Activated CD4-positive, alpha-beta memory T cell treated with anti-CD3 and anti-CD28 coated beads for 36 hours (primary cell): ENCODE results near the gene WNT3. TPM values are rescaled to one million over a fixed set of nuclear protein-coding genes. Genes with fewer than 3 reads are reported as not detected.
"Not testable (repeated sequence)": the region's sequence is repeated elsewhere in the genome, so short reads cannot be mapped to it uniquely, and the experiment has no call there.

Experiments used
- CTCF ChIA-PET: fragments of 350-600 bp; sonication (Branson Sonifier 250); formaldehyde crosslinking; loops from one replicate; lab custom pipeline; 2021; ENCODE audit warnings: antibody characterized with exemption, inconsistent platforms; lab: Charles Lee
- POLR2A ChIA-PET: fragments of 350-600 bp; sonication (Branson Sonifier 250); formaldehyde crosslinking; loops from one replicate; lab custom pipeline; 2021; ENCODE audit warnings: antibody characterized with exemption; lab: Charles Lee
- DNase-seq: peaks from one replicate; pipeline ENCODE4 v3.0.0-alpha.2; 2020
- H3K27ac Mint-ChIP-seq: one replicate; pipeline ENCODE4 v1.8.0; 2021; ENCODE audit warnings: mixed read lengths
- H3K27me3 Mint-ChIP-seq: one replicate; pipeline ENCODE4 v1.8.0; 2021; ENCODE audit warnings: mixed read lengths
- H3K36me3 Mint-ChIP-seq: one replicate; pipeline ENCODE4 v1.8.0; 2021; ENCODE audit warnings: mixed read lengths
- H3K4me1 Mint-ChIP-seq: one replicate; pipeline ENCODE4 v1.8.0; 2021; ENCODE audit warnings: low read depth, mixed read lengths
- H3K4me3 Mint-ChIP-seq: one replicate; pipeline ENCODE4 v1.8.0; 2021; ENCODE audit warnings: mild to moderate bottlenecking, mixed read lengths
- H3K9me3 Mint-ChIP-seq: one replicate; pipeline ENCODE4 v1.8.0; 2021; ENCODE audit warnings: mixed read lengths
- intact Hi-C: fragments of 100-400 bp; cut with micrococcal nuclease; formaldehyde crosslinking; loops from one replicate; pipeline ENCODE4 v1.15.1; 2023
- total RNA-seq, 2 experiments: library from RNA; stranded (reverse); gene quantifications; one replicate each; pipeline ENCODE4 v1.2.3, GENCODE V29; 2021

WNT3 gene
- total RNA-seq, 2 experiments from 2014 or later = 0.12 to 0.19 TPM

DNA sequence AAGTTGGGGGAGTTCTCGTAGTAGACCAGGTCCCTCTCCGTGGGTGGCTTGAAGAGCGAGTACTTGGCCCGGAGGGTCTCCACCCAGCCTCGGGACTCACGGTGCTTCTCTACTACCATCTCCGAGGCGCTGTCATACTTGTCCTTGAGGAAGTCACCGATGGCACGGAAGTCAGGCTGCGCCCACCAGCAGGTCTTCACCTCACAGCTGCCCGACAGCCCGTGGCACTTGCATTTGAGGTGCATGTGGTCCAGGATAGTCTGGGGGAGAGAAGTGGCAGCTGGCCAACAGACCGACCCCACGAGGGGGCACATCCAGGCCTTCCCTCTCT lies 50.0 kb downstream of the WNT3 start:
- Mint-ChIP-seq H3K27me3 (peaks cover 30% of the 10 kb centered on the region), H3K9me3 (no peaks in the 10 kb centered on the region), H3K4me3 (no peak overlapping the region), H3K27ac (no peak overlapping the region), H3K36me3 (no peaks in the 10 kb centered on the region), H3K4me1 (peaks cover 11% of the 10 kb centered on the region)
- POLR2A ChIA-PET = no interaction called here
- DNase-seq = no peak
- CTCF ChIA-PET = interaction anchor here (0.6 to 1.4 kb wide), 2 partner anchors 15 to 67 kb away, joined by 3 to 4 read pairs; no protein-coding TSS in a partner anchor
- intact Hi-C loops = no loop called here

DNA sequence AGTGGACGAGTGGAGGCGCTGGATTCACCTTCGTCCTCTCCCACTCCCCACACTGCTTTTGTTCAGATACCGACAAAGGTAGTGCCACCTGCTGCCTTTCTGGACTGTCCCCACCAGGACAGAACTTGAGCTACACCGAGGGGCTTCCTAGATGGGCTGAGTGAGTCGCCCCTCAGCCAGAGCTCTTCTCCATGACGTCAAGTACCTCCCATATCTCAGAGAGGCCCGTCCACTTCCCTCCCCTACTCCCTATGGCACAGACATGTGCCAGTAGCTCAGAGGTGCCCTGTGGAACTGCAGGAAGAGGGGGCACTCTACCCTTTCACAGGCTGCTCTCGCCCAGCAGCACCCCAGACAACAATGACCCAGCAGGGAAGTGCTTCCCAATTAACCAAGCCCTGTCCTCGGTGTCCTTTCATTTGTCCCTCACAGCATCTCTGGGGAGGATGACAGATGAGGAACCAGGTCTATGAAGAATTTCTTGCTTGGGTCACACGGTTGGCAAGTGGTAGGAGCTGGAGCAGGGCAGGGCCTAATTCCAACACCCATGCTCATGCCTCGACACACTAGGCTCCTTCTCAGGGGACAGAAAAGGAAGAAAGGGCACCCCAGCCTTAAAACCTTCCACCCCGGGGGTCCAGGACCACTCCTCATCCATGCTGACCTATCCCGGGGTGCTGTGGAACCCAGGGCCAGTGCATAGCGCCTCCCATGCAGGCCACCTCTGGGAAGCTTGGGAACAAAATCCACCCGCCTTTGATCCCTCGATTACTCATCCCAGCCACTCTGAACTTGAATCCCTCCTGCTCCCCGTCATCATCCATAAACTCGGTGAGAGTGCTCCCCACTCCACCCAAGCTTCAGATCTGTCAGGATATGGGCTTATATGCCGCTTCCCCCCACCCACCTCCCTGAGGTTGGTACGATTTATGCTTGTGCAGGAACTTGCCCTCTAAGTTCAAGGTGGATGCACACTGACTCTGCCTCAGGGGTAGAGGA lies 51.7 kb downstream of the WNT3 start:
- Mint-ChIP-seq H3K27ac (no peak overlapping the region), H3K27me3 (peaks cover 18% of the 10 kb centered on the region), H3K4me3 (no peak overlapping the region), H3K9me3 (no peaks in the 10 kb centered on the region), H3K4me1 (peaks cover 6% of the 10 kb centered on the region), H3K36me3 (no peaks in the 10 kb centered on the region)
- POLR2A ChIA-PET = no interaction called here
- CTCF ChIA-PET = interaction anchor here (0.7 to 1.4 kb wide), 3 partner anchors 20 to 955 kb away, joined by 3 to 4 read pairs (median 3); no protein-coding TSS in a partner anchor
- no peak for DNase-seq
- intact Hi-C loops = no loop called here

DNA sequence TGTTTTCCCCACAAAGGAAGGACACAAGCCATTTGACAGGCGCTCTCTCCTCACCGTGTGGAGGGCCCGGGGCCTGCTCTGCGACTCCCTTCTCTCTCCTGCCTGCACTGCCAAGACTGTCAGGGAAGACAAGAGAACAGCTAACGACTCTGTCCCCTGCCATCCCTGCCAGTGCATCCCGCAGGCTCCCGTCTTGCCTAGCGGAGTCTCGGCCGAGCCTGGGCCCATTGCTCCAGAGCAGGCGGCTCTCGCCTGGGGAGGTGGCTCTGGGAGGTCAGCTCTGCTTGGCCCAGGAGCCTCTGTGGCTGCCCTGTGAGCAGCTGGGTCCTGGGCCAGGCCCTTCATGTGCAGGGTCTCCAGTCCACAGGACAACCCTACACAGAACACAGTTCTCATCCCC lies 53.0 kb downstream of the WNT3 start:
- Mint-ChIP-seq H3K36me3 (no peaks in the 10 kb centered on the region), H3K4me3 (no peak overlapping the region), H3K4me1 (peaks cover 6% of the 10 kb centered on the region), H3K9me3 (no peaks in the 10 kb centered on the region), H3K27me3 (peaks cover 14% of the 10 kb centered on the region), H3K27ac (no peak overlapping the region)
- ChIA-PET POLR2A (no interaction called here), CTCF (interaction anchor here (0.6 to 1.1 kb wide), 2 partner anchors 31 to 70 kb away, joined by 3 to 4 read pairs; no protein-coding TSS in a partner anchor)
- no peak for DNase-seq
- intact Hi-C loops = no loop called here

DNA sequence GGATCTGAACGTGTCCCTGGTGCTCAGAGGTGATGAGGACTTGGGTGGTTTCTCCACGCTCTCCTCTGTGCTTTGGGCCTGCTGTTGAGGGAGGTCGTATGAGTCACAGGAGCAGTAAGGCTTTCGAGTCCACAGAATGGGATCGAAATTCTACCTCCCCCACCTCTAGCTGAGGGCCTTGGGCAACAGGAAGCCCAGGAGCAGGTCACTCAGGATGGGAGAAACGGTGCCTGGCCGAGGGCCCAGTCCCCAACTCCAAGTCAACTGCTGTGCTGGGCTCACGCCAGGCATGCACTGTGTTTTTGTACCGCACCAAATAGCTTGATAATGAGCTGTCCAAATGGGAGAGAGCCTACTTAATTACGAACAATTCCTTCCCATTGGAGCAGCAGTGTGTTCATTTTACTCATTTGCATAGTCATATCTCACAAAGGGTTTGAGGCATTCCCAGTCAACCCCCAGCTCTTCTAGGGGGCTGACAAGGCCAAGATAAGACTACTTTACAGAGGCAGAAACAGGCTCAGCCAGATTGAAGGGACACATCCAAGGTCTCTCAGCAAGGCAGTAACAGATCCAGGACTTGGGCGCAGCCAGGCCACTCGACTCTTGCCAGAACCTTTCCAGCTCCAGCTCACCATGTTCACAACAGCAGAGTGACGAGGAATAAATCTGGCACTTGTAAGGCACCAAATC lies 53.6 kb downstream of the WNT3 start:
- CTCF ChIA-PET = interaction anchor here (0.6 to 1.1 kb wide), 2 partner anchors 31 to 71 kb away, joined by 3 to 4 read pairs; no protein-coding TSS in a partner anchor
- peaks cover under 1% of the 10 kb centered on the region for H3K4me1 Mint-ChIP-seq
- intact Hi-C loops = no loop called here

DNA sequence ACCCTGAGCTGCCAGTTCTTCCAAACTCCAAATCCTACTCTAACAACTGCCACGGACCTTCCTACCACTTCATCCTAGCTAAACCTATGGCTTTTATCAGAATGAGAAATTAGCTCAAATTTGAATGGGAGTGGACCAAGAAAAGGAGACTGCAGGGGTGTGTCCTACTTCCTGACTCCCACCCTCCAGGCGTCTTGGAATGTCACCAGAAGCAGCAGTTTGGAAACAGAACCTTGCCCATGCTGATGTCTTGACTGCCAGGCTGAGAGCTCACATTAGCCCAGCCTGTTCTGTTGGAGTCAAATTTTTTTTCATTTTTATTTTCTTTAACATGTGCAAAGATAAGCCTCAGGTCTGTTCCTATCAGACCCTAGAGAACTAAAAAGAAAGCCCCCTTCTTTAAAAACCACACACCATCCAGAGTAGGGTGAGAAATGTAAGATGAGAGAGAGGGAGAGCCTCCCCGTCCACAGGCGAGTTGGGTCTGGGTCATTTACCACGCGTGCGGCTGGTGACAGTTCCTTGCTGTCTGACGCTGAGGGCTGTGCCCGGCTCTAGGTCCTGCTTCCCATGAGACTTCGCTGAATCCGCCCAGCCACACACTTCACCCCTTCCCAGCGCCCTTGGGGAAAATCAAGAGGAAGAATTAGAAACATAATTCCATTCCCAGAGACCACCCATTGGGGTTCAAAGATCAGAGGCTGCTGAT lies 54.3 kb downstream of the WNT3 start:
- ChIA-PET POLR2A (no interaction called here), CTCF (no interaction called here)

More for the DNA sequence above, 53.6 kb downstream of the WNT3 start:
- Mint-ChIP-seq H3K27me3 (peaks cover 9% of the 10 kb centered on the region), H3K36me3 (no peaks in the 10 kb centered on the region), H3K4me3 (no peak overlapping the region), H3K9me3 (no peaks in the 10 kb centered on the region), H3K27ac (no peak overlapping the region)
- DNase-seq = no peak
- POLR2A ChIA-PET = no interaction called here

DNA sequence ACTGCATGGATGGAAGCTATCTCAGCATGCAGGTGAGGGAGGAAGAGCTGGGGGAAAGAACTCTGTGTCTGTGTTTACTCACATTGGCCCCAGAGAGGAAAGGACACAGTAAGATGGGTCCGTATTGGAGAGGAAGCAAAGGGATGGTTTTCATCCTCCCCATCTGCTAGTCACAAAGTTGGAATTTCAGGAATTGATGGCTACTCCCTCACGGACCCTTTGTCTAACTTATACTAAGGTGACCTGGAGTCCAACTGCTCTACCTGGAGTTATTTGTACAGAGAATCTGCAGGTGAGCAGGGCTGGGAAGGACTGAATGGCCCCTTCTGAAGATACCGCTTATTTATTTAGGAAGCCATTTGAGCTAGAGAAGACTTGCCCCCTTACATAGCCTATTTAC lies 55.1 kb downstream of the WNT3 start:
- DNase-seq = no peak
- Mint-ChIP-seq H3K27ac (no peak overlapping the region), H3K9me3 (no peaks in the 10 kb centered on the region), H3K36me3 (peaks cover 1% of the 10 kb centered on the region), H3K27me3 (peaks cover 3% of the 10 kb centered on the region), H3K4me3 (no peak overlapping the region), H3K4me1 (no peaks in the 10 kb centered on the region)
- intact Hi-C loops = no loop called here
- POLR2A ChIA-PET = interaction anchor here (0.6 kb wide), 1 partner anchor 37 kb away, joined by 3 read pairs; no protein-coding TSS in a partner anchor
- CTCF ChIA-PET = no interaction called here

More for the DNA sequence above, 54.3 kb downstream of the WNT3 start:
- Mint-ChIP-seq H3K4me1 (no peaks in the 10 kb centered on the region), H3K4me3 (no peak overlapping the region), H3K27me3 (peaks cover 5% of the 10 kb centered on the region), H3K9me3 (no peaks in the 10 kb centered on the region), H3K36me3 (peaks cover 1% of the 10 kb centered on the region), H3K27ac (no peak overlapping the region)
- intact Hi-C loops = no loop called here
- no peak for DNase-seq

DNA sequence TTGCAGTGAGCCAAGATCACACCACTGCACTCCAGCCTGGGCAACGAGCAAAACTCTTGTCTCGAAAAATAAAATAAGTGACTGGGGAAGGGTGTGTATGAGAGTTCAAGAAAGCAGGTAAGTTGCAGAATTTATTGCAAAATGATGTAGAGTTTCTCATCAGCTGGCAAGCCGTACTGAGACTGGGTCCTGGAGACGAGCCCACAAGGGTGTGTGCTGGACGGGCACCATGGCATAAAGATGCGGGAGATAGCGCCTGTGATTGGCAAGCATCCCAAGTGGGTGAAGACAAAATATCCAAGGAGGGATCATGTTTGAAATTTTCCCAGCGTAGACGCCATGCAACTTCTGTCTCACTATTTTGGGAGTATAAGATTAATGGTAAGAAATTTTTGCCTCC lies 59.4 kb downstream of the WNT3 start:
- Mint-ChIP-seq H3K27ac (no peak overlapping the region), H3K9me3 (no peaks in the 10 kb centered on the region), H3K36me3 (peaks cover 6% of the 10 kb centered on the region), H3K27me3 (no peaks in the 10 kb centered on the region), H3K4me1 (no peaks in the 10 kb centered on the region), H3K4me3 (no peak overlapping the region)
- ChIA-PET POLR2A (no interaction called here), CTCF (no interaction called here)
- DNase-seq = no peak
- intact Hi-C loops = no loop called here

DNA sequence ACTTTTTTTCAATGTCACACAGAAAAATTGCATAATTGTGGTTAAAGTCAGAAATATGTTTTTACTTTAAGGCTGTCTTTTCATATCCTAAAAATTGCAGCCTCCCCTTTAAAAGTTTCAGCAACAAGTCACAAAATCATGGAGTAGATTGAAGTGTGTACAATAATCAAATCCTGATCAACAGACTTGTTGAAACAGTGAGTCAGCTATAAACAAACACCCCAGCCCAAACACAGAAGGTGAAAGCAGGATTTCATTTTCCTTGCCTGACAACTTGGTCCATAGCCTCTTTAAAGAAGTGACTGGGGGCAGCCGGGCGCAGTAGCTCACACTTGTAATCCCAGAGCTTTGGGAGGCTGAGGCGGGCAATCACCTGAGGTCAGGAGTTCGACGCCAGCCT lies 59.9 kb downstream of the WNT3 start:
- intact Hi-C loops = no loop called here
- Mint-ChIP-seq H3K36me3 (peaks cover 6% of the 10 kb centered on the region), H3K4me3 (no peak overlapping the region), H3K4me1 (no peaks in the 10 kb centered on the region), H3K27me3 (no peaks in the 10 kb centered on the region), H3K9me3 (no peaks in the 10 kb centered on the region), H3K27ac (no peak overlapping the region)
- DNase-seq = no peak
- CTCF ChIA-PET = no interaction called here
- POLR2A ChIA-PET = no interaction called here

DNA sequence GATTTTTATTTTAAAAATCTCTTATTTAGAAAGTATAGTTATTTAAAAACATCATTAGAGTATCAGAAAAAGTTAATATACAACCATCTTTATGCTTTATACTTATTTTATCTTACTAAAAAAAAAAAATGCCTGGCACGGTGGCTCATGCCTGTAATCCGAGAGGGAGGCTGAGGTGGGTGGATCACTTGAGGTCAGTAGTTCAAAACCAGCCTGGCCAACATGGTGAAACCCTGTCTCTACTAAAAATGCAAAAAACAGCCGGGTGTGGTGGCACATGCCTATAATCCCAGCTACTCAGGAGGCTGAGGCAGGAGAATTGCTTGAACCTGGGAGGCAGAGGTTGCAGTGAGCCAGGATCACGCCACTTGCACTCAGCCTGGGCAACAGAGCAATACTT lies 60.9 kb downstream of the WNT3 start:
- H3K4me3 Mint-ChIP-seq, H3K4me1 Mint-ChIP-seq, DNase-seq, CTCF ChIA-PET, H3K9me3 Mint-ChIP-seq, H3K27ac Mint-ChIP-seq, H3K27me3 Mint-ChIP-seq, POLR2A ChIA-PET, H3K36me3 Mint-ChIP-seq, intact Hi-C loops: not testable (repeated sequence)

DNA sequence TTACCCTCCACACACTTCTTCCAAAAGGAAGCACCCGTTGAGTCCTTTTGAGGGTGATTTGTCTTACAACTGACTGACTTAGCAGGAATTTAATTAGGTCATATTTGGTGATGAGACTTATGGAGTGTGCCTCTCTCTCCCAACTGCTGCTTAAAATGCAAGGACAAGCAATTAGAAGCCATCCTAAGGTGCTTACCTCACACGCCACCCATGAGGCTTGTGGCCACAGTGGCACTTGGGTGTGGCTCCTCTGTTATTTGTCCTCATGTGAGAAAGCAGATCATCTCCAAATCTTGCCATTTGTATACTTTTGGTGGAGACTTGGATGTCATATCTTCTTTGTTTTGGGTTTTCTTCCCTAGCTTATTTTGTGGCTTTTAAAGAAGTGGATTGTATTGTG lies 61.6 kb downstream of the WNT3 start:
- no peak for DNase-seq
- intact Hi-C loops = no loop called here
- no peaks in the 10 kb centered on the region for H3K9me3 Mint-ChIP-seq
- H3K36me3 Mint-ChIP-seq = peaks cover 6% of the 10 kb centered on the region
- no peaks in the 10 kb centered on the region for H3K27me3 Mint-ChIP-seq
- ChIA-PET CTCF (no interaction called here), POLR2A (no interaction called here)
- no peak overlapping the region for H3K27ac Mint-ChIP-seq
- H3K4me1 Mint-ChIP-seq = no peaks in the 10 kb centered on the region
- H3K4me3 Mint-ChIP-seq = no peak overlapping the region

DNA sequence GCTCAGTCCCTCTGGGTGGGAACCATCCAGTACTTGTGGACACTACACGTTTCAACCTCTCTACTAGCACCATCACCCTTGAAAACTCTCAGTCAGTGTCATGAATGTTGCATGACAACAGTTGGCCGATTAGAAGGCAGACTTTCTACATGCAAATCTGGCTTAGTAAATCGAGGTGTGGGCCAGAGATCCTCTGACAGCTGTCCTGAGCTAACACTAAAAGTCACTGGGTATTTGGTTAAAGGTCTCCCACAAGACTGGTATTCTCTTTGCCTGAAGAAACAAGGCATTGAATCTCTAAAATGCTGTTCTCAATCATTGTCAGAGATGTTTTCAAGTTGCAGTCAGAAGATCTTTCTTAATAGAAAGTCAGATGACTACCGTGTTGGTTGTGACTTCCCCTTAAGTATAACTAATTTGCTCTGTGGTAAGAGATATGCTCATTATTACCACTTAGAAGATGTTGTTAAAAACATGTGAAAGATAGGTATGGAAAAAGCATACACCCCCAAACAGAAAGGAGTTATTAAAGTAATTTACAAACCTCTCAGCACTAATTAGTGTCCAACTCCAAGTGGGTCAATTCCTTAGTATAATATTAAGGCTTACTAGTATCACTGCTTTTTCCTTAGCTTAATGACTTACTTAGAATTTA lies 62.3 kb downstream of the WNT3 start:
- Mint-ChIP-seq H3K27ac (no peak overlapping the region), H3K27me3 (no peaks in the 10 kb centered on the region), H3K36me3 (peaks cover 6% of the 10 kb centered on the region), H3K4me1 (no peaks in the 10 kb centered on the region), H3K9me3 (no peaks in the 10 kb centered on the region), H3K4me3 (no peak overlapping the region)
- no peak for DNase-seq
- ChIA-PET CTCF (no interaction called here), POLR2A (no interaction called here)
- intact Hi-C loops = no loop called here
